ENCODE measurements around the gene TRIM36. TPM values are rescaled to one million over a fixed set of nuclear protein-coding genes. Genes with fewer than 3 reads are reported as not detected.

TRIM36 gene
- total RNA-seq, 1 experiment from 2014 or later = 12.6 TPM

GRCh38 chr5:115096034-115096769 is 73.5 kb downstream of the TRIM36 start:
- no TSS peak for BruUV-seq (replicated peaks)
- no peak for TF ChIP-seq EZH2phosphoT487 (IDR thresholded peaks at IDR 0.05; ENCODE audit: borderline replicate concordance)
- TF ChIP-seq POLR2A (IDR thresholded peaks at IDR 0.05; ENCODE audit: borderline replicate concordance, extremely low read depth, insufficient read depth, insufficient read length) = no peak
- no peak for TF ChIP-seq ZNF274 (IDR thresholded peaks at IDR 0.05; ENCODE audit: low read depth, low read length)
- POLR2A ChIA-PET = interaction anchor here (0.6 kb wide), 1 partner anchor 990 kb away, joined by 3 read pairs; no protein-coding TSS in a partner anchor

GRCh38 chr5:115087951-115088350 is 81.8 kb downstream of the TRIM36 start:
- H2AFZ ChIP-seq (ENCODE audit: low read depth, low read length, poor library complexity, severe bottlenecking) = no peak overlapping the region
- ATAC-seq (no peak), DNase-seq (ENCODE audit: low read depth, low spot score) (no peak)
- BruUV-seq (replicated peaks) = no TSS peak
- H3K9ac ChIP-seq (ENCODE audit: low read length) = no peak overlapping the region
- ChIA-PET POLR2A (no interaction called here), RAD21 (ENCODE audit: low non-redundant PET in 1 of 2, low total read pairs in 2 of 2, uncharacterized antibody in 2 of 2, unreplicated experiment in 2 of 2) (no interaction called here), CTCF (no interaction called here)
- H3K27ac ChIP-seq (ENCODE audit: low read depth, low read length) = no peak overlapping the region
- no peak overlapping the region for H3K4me3 ChIP-seq (replicated peaks in 1 of 2; ENCODE audit: low read depth in 1 of 2, low read length in 2 of 2)
- H3K9me3 ChIP-seq (ENCODE audit: control insufficient read depth in 1 of 2, insufficient read depth in 1 of 2, low read depth in 1 of 2, low read length in 2 of 2) = no peaks in the 10 kb centered on the region
- H3K79me2 ChIP-seq (ENCODE audit: insufficient read depth, low read length) = no peaks in the 10 kb centered on the region
- H3K36me3 ChIP-seq (ENCODE audit: control insufficient read depth in 1 of 2, insufficient read depth in 2 of 2, low read length in 2 of 2) = no peaks in the 10 kb centered on the region
- H3K27me3 ChIP-seq (ENCODE audit: insufficient read depth, low read length) = no peaks in the 10 kb centered on the region
- H4K20me1 ChIP-seq (ENCODE audit: insufficient read depth) = no peaks in the 10 kb centered on the region
- H3K9me2 ChIP-seq (ENCODE audit: insufficient read depth) = no peaks in the 10 kb centered on the region
- no peaks in the 10 kb centered on the region for H3K4me1 ChIP-seq (ENCODE audit: control insufficient read depth in 1 of 2, insufficient read depth in 2 of 2, low read length in 2 of 2)
- no peak overlapping the region for H3K4me2 ChIP-seq (ENCODE audit: low read length)
- intact Hi-C loops (cut with micrococcal nuclease) = no loop called here
- TF ChIP-seq REST (IDR thresholded peaks at IDR 0.05; ENCODE audit: low read depth) = no peak
- TF ChIP-seq SIN3A (IDR thresholded peaks at IDR 0.05; ENCODE audit: low read depth) = no peak
- TF ChIP-seq EZH2 (IDR thresholded peaks at IDR 0.05) = no peak
- no peak for TF ChIP-seq POLR2A (IDR thresholded peaks at IDR 0.05; ENCODE audit: borderline replicate concordance, extremely low read depth, insufficient read depth, insufficient read length)

More at GRCh38 chr5:115096034-115096769, 73.5 kb downstream of the TRIM36 start:
- ChIA-PET RAD21 (ENCODE audit: low non-redundant PET in 1 of 2, low total read pairs in 2 of 2, uncharacterized antibody in 2 of 2, unreplicated experiment in 2 of 2) (interaction anchor here in 1 of 2 experiments (0.7 kb wide), 2 partner anchors 114 to 973 kb away, joined by 3 to 4 read pairs; no protein-coding TSS in a partner anchor), CTCF (interaction anchor here (0.7 to 1.4 kb wide), 2 partner anchors 46 to 154 kb away, joined by 3 read pairs; no protein-coding TSS in a partner anchor)
- Histone ChIP-seq H3K4me3 (replicated peaks in 1 of 2; ENCODE audit: low read depth in 1 of 2, low read length in 2 of 2) (no peak overlapping the region), H2AFZ (ENCODE audit: low read depth, low read length, poor library complexity, severe bottlenecking) (no peak overlapping the region), H3K4me2 (ENCODE audit: low read length) (no peak overlapping the region), H3K9ac (ENCODE audit: low read length) (no peak overlapping the region), H3K9me2 (ENCODE audit: insufficient read depth) (no peaks in the 10 kb centered on the region), H3K79me2 (ENCODE audit: insufficient read depth, low read length) (no peaks in the 10 kb centered on the region), H3K9me3 (ENCODE audit: control insufficient read depth in 1 of 2, insufficient read depth in 1 of 2, low read depth in 1 of 2, low read length in 2 of 2) (no peaks in the 10 kb centered on the region), H3K27ac (ENCODE audit: low read depth, low read length) (no peak overlapping the region), H3K27me3 (ENCODE audit: insufficient read depth, low read length) (no peaks in the 10 kb centered on the region), H3K36me3 (ENCODE audit: control insufficient read depth in 1 of 2, insufficient read depth in 2 of 2, low read length in 2 of 2) (no peaks in the 10 kb centered on the region), H3K4me1 (ENCODE audit: control insufficient read depth in 1 of 2, insufficient read depth in 2 of 2, low read length in 2 of 2) (peaks cover 0 to 4% of the 10 kb centered on the region in 2 experiments; a peak in 1 of 4 replicates), H4K20me1 (ENCODE audit: insufficient read depth) (no peaks in the 10 kb centered on the region)
- no peak for ATAC-seq
- intact Hi-C loops (cut with micrococcal nuclease) = loop anchor here (5.0 kb wide), 2 partner anchors 491 to 731 kb away; no protein-coding TSS in a partner anchor
- no peak for DNase-seq (ENCODE audit: low read depth, low spot score)
